OCI-M2 (cell line): ENCODE results near the gene IFFO2.
"Not testable (repeated sequence)": the region's sequence is repeated elsewhere in the genome, so short reads cannot be mapped to it uniquely, and the experiment has no call there.

ENCODE experiments used
- DNase-seq: peaks from one replicate; lab custom pipeline; 2025; ENCODE audit not compliant: unreplicated experiment; lab: John Stamatoyannopoulos, UW

Gene IFFO2

DNA sequence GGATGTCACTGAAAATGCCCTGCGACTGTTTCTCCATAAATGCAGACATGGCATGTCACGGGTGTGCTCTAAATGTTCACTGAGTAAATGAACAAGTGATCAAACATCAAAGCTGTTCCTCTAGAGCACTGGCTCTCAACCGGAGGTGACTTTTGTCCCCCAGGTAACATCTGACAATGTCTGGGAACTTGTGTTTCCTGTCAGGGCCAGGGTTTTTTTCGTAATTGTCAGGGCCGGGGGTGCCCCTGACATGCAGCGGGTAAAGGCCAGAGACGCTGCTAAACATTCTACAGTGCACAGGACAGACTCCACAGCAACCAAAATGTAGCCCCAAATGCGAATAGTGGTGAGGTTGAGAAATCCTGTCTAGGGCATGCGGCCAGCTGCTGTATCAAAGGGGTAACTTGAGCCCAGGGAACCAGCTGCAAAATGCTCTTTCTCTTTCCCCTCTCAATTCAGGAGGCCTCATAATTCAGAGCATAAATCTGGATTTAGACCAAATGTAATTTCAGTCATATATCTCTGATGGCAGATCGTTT, 56.1 kb downstream of the IFFO2 start:
- no peak for DNase-seq

GRCh38 chr1:18899363-18900049, 57.0 kb downstream of the IFFO2 start:
- no peak for DNase-seq

- no peak for DNase-seq
These were observed 57.9 kb downstream of the IFFO2 start for GRCh38 chr1:18898567-18898966.

GRCh38 chr1:18895317-18895716, 61.2 kb downstream of the IFFO2 start:
- DNase-seq: no peak

DNA sequence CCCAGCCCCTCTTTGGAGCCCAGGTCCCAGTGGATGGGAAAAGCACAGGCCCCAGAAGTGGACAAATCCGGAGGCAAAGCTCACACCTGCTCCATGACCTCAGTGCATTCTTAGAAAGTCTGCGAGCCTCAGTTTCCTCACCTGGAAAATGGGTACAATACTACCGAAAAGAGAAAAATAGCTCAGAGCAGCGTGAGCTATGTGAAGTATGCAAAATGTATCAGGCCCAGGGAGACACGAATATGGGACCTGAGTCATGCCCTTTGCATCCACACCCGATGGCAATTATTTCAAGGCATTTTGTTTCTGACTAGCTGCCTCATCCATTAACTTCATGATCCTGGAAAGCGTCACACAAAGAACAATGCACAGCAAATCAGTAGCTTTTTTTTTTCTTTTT, 63.4 kb downstream of the IFFO2 start:
- DNase-seq: no peak

DNA sequence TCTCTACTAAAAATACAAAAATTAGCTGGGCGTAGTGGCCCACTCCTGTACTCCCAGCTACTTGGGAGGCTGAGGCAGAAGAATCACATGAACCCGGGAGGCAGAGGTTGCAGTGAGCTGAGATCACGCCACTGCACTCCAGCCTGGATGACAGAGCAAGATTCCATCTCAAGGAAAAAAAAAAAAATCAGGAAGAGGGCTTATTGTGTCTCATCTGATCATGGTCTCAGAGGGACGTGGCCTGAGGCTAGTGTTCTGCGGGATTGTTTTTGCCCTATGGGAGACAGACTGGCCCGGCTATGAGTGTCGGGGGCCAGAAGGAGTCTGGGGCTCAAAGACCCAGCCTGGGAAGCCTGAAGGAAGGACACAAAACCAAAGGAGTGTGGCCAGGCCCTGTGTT, 64.6 kb downstream of the IFFO2 start:
- DNase-seq: not testable (repeated sequence)

DNA sequence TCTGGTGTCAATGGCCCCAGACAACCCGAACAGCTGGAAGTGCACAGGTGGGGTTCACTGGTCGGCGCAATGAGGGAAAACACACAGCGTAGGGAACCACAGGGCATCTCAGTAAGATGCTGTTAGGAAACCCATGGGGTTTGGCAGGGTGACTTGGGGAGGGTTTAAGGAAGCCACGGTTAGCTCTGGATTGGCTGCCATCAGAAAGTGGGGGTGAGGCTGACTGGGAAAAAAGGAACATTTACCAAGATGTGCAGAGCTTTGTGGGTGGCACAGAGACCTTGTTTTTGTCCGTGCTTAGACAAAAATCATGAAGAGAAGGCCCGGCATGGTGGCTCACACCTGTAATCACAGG, 65.1 kb downstream of the IFFO2 start:
- no peak for DNase-seq

- DNase-seq: no peak
These were observed 65.6 kb downstream of the IFFO2 start for GRCh38 chr1:18890706-18891425.

GRCh38 chr1:18886003-18886335, 70.5 kb downstream of the IFFO2 start:
- no peak for DNase-seq

DNA sequence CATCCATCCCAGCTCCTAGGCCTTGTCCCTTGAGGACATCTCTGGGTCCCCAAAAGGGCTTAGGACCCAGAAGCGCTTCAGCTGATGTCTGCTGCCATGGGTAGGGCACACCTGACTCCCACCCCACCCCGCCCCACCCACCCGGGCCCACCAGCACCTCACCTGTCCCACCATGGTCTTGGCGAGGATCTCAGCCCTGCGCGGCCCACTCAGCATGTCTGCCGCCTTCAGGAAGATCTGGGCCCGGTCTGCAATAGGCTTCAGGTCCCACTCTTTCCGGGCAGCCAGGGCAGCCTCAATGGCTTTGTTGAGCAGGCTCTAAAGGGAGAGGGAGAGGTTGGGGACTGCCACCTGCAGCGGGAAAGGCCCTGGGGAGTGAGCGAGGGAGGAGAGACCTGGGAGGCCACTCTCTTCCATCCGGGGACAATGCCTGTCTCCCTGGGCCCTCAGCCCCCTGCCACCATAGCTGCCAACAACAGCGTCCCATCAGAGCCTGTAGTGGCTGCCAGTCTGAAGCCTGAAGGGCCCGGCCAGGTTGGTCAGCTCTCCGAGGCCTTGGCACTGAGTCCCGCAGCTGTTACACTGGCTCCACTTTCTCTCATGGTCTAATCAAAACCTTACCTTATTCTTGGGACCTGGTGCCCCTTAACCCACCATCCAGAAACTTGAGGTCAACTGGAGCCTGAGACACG, 71.0 kb downstream of the IFFO2 start:
- no peak for DNase-seq

DNA sequence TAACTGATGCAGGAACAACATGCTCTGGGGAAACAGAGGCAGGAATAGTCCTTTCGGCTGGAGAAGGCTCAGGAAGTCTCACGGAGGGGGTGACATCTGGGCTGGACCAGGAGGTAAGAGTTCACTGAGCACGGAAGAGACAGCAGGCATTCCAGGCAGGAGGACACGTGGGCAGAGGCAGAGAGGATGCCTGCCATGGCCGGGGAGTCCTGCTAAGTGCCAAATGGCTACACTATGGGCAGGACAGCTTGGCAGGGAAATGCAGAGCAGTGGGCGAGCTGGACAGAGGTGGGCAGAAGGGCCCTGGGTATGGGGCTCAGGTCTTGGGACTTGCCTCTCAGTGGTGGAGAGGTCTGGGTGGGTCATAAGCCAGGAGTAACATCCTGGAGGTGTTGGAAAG, 71.7 kb downstream of the IFFO2 start:
- no peak for DNase-seq

GRCh38 chr1:18884419-18884717, 72.1 kb downstream of the IFFO2 start:
- no peak for DNase-seq

DNA sequence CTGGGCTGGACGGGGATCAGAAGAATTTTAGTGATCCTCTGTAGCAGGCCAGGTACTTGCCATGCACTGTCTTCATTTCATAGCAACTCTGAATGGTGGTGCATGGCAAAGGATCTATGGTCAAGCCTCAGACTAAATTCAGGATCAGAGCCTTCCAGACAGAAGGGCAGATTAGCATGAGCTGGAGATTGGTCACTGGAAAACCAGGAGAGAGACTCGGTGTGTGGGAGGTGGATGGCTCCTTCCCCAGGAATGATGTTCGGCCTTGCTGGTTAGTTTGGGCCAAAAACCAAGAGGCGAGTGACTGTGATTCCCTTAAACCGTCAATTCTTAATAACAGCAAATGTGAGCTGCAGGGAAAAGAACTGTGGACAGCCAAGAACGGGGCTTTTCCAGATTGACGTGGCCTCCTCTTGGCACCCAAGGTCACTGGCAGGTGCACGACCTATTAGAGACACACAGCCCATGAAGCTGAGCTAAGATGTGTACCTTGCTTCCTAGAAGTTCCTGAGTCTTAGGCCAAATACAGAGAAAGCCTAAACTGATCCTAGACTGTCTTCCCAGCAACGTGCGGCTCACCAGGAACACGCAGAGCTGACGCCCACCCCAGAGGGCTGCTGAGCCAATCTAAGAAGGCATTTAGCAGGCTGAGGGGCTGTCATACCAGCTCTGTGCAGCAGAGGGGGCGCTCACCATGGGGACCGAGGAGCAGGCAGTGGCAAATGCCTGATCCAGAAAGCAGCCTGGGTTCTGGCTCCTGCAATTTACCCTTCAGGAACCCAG, 72.6 kb downstream of the IFFO2 start:
- no peak for DNase-seq

- DNase-seq: no peak
These were observed 73.4 kb downstream of the IFFO2 start for GRCh38 chr1:18883079-18883478.

DNA sequence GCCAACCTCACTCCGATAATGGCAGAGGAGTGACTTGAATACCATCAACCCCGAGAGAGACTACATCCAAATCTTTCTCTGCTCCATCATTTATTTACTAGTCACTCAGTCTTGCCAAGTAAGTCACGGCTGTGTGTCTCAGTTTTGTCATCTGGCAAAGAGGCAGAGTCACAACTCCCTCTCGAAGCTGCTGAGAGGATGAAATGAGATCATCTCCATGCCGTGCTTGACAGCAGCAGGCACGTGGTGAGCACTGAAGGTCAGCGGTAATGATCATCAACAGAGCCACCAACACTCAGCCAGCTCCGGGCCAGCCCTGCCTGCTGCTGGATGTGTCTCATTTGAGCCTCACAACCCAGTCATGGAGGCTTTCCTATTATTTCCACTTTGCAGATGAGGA, 74.0 kb downstream of the IFFO2 start:
- DNase-seq: no peak

GRCh38 chr1:18881642-18882431, 74.6 kb downstream of the IFFO2 start:
- no peak for DNase-seq

GRCh38 chr1:18881164-18881563, 75.3 kb downstream of the IFFO2 start:
- no peak for DNase-seq

- no peak for DNase-seq
These were observed 75.9 kb downstream of the IFFO2 start for GRCh38 chr1:18880585-18880984.

GRCh38 chr1:18879791-18880309, 76.6 kb downstream of the IFFO2 start:
- no peak for DNase-seq

- no peak for DNase-seq
These were observed 77.2 kb downstream of the IFFO2 start for GRCh38 chr1:18879215-18879790.
